Measurements from ENCODE around the gene FKTN. TPM values are rescaled to one million over a fixed set of nuclear protein-coding genes. Genes with fewer than 3 reads are reported as not detected.
A peak's percentile ranks its signal among the peaks of the same experiment; 100 is the strongest.

The FKTN gene
- total RNA-seq, 1 donor from 2014 or later, result 23.5 TPM

- no peak for DNase-seq (ENCODE audit: extremely low spot score, unreplicated experiment)
- Mint-ChIP-seq H3K4me3 (ENCODE audit: unreplicated experiment) (no peak overlapping the region), H3K4me1 (ENCODE audit: unreplicated experiment) (no peaks in the 10 kb centered on the region), H3K27me3 (ENCODE audit: unreplicated experiment) (no peaks in the 10 kb centered on the region), H3K27ac (ENCODE audit: unreplicated experiment) (no peak overlapping the region), H3K9me3 (ENCODE audit: unreplicated experiment) (peaks cover 4% of the 10 kb centered on the region), H3K36me3 (ENCODE audit: unreplicated experiment) (peaks cover 36% of the 10 kb centered on the region)
- TF ChIP-seq CTCF (IDR thresholded peaks at IDR 0.05), result peak; percentile 51
Observed at GRCh38 chr9:105637787-105638395, 80.0 kb downstream of the FKTN start.

- peaks cover 4% of the 10 kb centered on the region for H3K9me3 Mint-ChIP-seq (ENCODE audit: unreplicated experiment)
- H3K4me1 Mint-ChIP-seq (ENCODE audit: unreplicated experiment), result no peaks in the 10 kb centered on the region
- no peak for TF ChIP-seq CTCF (IDR thresholded peaks at IDR 0.05)
- H3K27me3 Mint-ChIP-seq (ENCODE audit: unreplicated experiment), result no peaks in the 10 kb centered on the region
- peaks cover 28% of the 10 kb centered on the region for H3K36me3 Mint-ChIP-seq (ENCODE audit: unreplicated experiment)
- no peak for DNase-seq (ENCODE audit: extremely low spot score, unreplicated experiment)
- no peak overlapping the region for H3K27ac Mint-ChIP-seq (ENCODE audit: unreplicated experiment)
- no peak overlapping the region for H3K4me3 Mint-ChIP-seq (ENCODE audit: unreplicated experiment)
Observed at GRCh38 chr9:105639936-105640335, 82.0 kb downstream of the FKTN start.

- Mint-ChIP-seq H3K4me3 (ENCODE audit: unreplicated experiment) (no peak overlapping the region), H3K36me3 (ENCODE audit: unreplicated experiment) (peaks cover 20% of the 10 kb centered on the region), H3K9me3 (ENCODE audit: unreplicated experiment) (peaks cover 4% of the 10 kb centered on the region), H3K27ac (ENCODE audit: unreplicated experiment) (no peak overlapping the region), H3K27me3 (ENCODE audit: unreplicated experiment) (no peaks in the 10 kb centered on the region), H3K4me1 (ENCODE audit: unreplicated experiment) (no peaks in the 10 kb centered on the region)
- DNase-seq (ENCODE audit: extremely low spot score, unreplicated experiment), result no peak
- TF ChIP-seq CTCF (IDR thresholded peaks at IDR 0.05), result no peak
Observed at GRCh38 chr9:105643795-105644194, 85.9 kb downstream of the FKTN start.

- no peaks in the 10 kb centered on the region for H3K27me3 Mint-ChIP-seq (ENCODE audit: unreplicated experiment)
- no peak overlapping the region for H3K4me3 Mint-ChIP-seq (ENCODE audit: unreplicated experiment)
- H3K4me1 Mint-ChIP-seq (ENCODE audit: unreplicated experiment), result no peaks in the 10 kb centered on the region
- DNase-seq (ENCODE audit: extremely low spot score, unreplicated experiment), result no peak
- H3K27ac Mint-ChIP-seq (ENCODE audit: unreplicated experiment), result no peak overlapping the region
- no peak for TF ChIP-seq CTCF (IDR thresholded peaks at IDR 0.05)
- peaks cover 2% of the 10 kb centered on the region for H3K36me3 Mint-ChIP-seq (ENCODE audit: unreplicated experiment)
- H3K9me3 Mint-ChIP-seq (ENCODE audit: unreplicated experiment), result no peaks in the 10 kb centered on the region
Observed at GRCh38 chr9:105646879-105647594, 89.1 kb downstream of the FKTN start.

GRCh38 chr9:105647595-105648349 lies 89.8 kb downstream of the FKTN start:
- Mint-ChIP-seq H3K9me3 (ENCODE audit: unreplicated experiment) (no peaks in the 10 kb centered on the region), H3K4me1 (ENCODE audit: unreplicated experiment) (no peaks in the 10 kb centered on the region), H3K36me3 (ENCODE audit: unreplicated experiment) (peaks cover 2% of the 10 kb centered on the region), H3K27me3 (ENCODE audit: unreplicated experiment) (no peaks in the 10 kb centered on the region), H3K4me3 (ENCODE audit: unreplicated experiment) (no peak overlapping the region), H3K27ac (ENCODE audit: unreplicated experiment) (no peak overlapping the region)
- no peak for TF ChIP-seq CTCF (IDR thresholded peaks at IDR 0.05)
- DNase-seq (ENCODE audit: extremely low spot score, unreplicated experiment), result no peak

Data from osteocyte (in vitro differentiated cells).